Measurements from ENCODE around the gene AK3.

AK3 gene

DNA sequence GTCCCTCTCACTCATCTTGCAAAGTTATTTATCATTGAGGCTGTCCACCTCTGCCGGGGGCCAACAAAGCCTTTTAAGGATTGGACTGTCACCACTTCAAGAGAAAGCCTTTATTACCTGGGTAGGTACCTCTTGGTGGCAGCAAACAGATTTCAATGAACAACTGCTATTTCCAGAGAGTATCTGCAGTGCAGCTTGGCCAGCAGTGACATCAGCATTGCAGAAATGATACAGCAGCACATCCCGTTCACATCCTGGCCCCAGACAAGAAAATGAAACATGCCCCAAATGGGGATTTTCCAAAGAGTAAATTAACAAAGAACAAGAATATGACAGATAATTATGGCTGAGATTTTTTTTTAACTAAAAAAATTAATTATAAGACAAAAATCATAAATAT lies 72.4 kb downstream of the AK3 start:
- TF ChIP-seq, protein P1, sequence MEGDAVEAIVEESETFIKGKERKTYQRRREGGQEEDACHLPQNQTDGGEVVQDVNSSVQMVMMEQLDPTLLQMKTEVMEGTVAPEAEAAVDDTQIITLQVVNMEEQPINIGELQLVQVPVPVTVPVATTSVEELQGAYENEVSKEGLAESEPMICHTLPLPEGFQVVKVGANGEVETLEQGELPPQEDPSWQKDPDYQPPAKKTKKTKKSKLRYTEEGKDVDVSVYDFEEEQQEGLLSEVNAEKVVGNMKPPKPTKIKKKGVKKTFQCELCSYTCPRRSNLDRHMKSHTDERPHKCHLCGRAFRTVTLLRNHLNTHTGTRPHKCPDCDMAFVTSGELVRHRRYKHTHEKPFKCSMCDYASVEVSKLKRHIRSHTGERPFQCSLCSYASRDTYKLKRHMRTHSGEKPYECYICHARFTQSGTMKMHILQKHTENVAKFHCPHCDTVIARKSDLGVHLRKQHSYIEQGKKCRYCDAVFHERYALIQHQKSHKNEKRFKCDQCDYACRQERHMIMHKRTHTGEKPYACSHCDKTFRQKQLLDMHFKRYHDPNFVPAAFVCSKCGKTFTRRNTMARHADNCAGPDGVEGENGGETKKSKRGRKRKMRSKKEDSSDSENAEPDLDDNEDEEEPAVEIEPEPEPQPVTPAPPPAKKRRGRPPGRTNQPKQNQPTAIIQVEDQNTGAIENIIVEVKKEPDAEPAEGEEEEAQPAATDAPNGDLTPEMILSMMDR (conservative IDR thresholded peaks at IDR 0.05; ENCODE audit: low read depth): no peak
- DNase-seq (ENCODE audit: low spot score): no peak
- CTCF ChIA-PET: no interaction called here
- no peak overlapping the region for H3K27ac ChIP-seq
- POLR2A ChIA-PET (ENCODE audit: low non-redundant PET): no interaction called here

DNA sequence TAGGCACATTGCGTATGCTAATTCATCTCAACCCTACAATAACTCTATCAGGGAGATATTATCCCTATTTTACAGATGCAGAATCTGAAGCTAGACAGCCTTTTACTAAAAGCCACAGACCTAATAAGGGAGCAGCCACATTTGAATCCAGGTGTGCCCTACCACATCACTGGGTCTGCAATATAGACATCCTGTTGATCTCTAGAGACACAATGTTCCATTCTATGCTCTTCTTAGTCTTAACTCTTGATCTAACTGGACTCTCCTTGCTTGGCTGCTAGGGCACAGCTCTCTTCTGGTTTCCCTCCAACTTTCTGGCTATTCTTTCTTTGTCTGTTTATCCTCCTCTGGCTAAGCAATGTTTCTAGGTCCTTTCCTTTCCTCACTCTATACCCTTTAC lies 73.3 kb downstream of the AK3 start:
- ChIA-PET POLR2A (ENCODE audit: low non-redundant PET) (no interaction called here), CTCF (no interaction called here)
- no peak for DNase-seq (ENCODE audit: low spot score)
- TF ChIP-seq, protein P1 (conservative IDR thresholded peaks at IDR 0.05; ENCODE audit: low read depth): no peak
- H3K27ac ChIP-seq: no peak overlapping the region

DNA sequence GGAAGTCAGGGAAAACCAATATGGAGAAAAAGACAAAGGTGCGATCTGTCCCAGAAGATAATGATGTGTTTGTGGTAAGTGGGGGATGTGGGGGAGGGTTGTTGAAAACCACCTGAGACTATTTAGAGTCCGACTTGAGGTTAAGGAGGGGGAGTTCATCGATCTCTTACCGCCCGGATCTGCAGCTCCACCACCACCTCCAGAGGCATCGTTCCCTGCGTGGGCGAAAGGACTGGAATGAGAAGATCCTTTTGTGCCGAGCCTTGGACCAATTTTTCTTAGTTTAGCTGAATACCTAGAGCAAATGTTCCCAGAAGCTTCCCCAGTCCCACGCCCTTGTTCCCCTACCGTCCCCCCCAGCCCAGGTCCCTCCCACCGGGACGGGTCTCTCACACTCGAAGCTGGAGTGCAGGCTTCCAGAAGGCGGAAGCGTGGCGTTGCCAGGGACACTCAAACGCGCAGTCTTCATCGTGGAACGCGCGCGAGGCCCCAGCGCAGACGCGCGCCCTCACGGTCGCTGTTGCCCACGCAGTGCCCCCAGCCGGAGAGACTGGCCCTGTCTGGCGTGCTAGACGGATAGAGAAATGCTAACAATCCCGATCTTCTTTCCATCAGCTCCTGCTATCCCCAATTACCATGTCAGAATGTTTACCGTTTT lies 74.8 kb downstream of the AK3 start, which contains the start of gene SPATA6L:
SPATA6L (minus strand) TSS at position 439 of the 658 bp plus-strand sequence; CDS start at position 209, 230 bp downstream.
- POLR2A ChIA-PET (ENCODE audit: low non-redundant PET): interaction anchor here (0.7 kb wide), 1 partner anchor 61 kb away, joined by 3 read pairs; no protein-coding TSS in a partner anchor
- DNase-seq (ENCODE audit: low spot score): no peak
- CTCF ChIA-PET: interaction anchor here (1.3 kb wide), 1 partner anchor 13 kb away, joined by 6 read pairs; the partner anchor contains the start of gene CDC37L1
- TF ChIP-seq, protein P1 (conservative IDR thresholded peaks at IDR 0.05; ENCODE audit: low read depth): peak; percentile 14; the same call in 1 of the 2 replicates
- peak within 1 kb of the TSS; percentile 46 for H3K27ac ChIP-seq

DNA sequence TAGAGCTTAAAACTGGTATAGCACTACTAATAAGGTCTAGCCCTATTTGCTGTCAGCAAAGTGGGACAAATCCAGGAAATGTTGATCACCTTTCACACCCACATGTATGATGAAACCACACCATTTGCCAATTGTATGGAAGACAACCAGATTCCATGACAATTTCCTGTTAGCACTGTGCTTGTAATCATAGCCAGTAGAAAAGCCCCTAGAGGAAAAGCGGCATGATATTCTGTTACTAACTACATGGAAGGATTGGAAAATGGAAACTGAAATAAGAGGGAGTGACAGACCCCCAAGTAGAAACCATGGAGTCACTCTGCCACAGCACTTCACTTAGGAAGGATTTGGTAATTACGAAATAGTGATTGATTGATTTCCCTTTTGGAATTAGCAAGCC lies 75.6 kb downstream of the AK3 start:
- POLR2A ChIA-PET (ENCODE audit: low non-redundant PET): no interaction called here
- TF ChIP-seq, protein P1 (conservative IDR thresholded peaks at IDR 0.05; ENCODE audit: low read depth): no peak
- CTCF ChIA-PET: no interaction called here
- no peak overlapping the region for H3K27ac ChIP-seq
- DNase-seq (ENCODE audit: low spot score): no peak

DNA sequence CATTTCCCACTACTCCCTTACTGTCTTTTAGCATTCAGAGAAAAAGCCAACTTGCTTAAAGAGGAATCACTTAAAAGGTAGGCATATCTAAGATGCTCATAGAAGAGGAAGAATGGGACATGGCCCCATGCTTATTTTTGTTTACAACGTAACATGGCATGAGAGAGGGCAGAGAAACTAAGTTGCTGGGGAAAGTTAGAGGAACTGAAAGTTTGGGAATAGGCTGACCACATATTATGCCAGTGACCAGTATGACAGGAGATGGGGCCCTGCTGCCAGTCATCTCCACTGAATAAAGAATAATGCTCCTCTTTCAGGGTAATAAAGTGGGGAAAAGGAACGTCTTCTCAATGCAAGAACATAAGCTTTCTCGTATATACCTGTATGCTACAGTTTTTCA lies 77.0 kb downstream of the AK3 start:
- DNase-seq (ENCODE audit: low spot score): no peak
- CTCF ChIA-PET: interaction anchor here (0.7 kb wide), 1 partner anchor 99 kb away, joined by 3 read pairs; no protein-coding TSS in a partner anchor

DNA sequence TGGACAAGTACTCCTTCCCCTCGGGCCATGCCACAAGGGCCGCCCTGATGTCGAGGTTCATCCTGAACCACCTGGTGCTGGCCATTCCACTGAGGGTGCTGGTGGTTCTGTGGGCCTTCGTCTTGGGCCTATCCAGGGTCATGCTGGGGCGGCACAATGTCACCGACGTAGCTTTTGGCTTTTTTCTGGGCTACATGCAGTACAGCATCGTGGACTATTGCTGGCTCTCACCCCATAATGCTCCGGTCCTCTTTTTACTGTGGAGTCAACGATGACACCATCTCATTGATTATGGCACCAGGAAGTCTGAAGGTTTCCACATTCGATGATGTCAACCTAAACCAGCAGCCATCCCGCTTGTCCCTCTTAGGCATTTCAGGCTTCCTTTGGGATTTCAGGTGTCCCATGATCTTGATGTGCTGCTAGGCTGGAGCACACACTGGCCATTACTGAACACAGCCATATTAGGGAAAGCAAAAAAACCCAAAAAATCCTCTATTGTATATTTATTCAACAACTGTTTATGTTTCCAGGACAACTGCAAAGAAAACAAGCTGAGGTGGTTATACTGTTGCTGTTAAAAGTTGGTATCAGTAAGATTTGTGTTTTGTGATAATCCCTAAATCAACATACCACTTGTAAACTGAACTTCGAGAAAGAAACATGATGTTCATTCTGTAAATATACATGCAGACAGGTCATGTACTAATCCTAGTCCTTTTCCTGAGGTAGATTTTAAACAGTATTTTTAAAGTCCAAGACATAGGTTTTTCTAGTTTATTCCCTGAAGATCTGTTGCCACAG lies 77.8 kb downstream of the AK3 start:
- ChIA-PET CTCF (interaction anchor here (0.6 kb wide), 1 partner anchor 262 kb away, joined by 3 read pairs; no protein-coding TSS in a partner anchor), POLR2A (ENCODE audit: low non-redundant PET) (no interaction called here)
- H3K27ac ChIP-seq: peak overlapping the region; percentile 63
- DNase-seq (ENCODE audit: low spot score): no peak
- TF ChIP-seq, protein P1 (conservative IDR thresholded peaks at IDR 0.05; ENCODE audit: low read depth): no peak

More for the DNA sequence above, 77.0 kb downstream of the AK3 start:
- TF ChIP-seq, protein P1 (conservative IDR thresholded peaks at IDR 0.05; ENCODE audit: low read depth): no peak
- H3K27ac ChIP-seq: no peak overlapping the region
- POLR2A ChIA-PET (ENCODE audit: low non-redundant PET): no interaction called here

Data from RWPE1 (cell line).